Neutrophil (primary cell): ENCODE measurements around the gene LY6G6D.

Experiments used
- H3K27ac ChIP-seq: fragments of 200-600 bp; sonication (generic); 2 replicates; pipeline ENCODE4 v1.5.1; 2016; ENCODE audit warnings: mild to moderate bottlenecking, moderate library complexity
- H3K27me3 ChIP-seq: fragments of 200-600 bp; sonication (generic); 2 replicates; pipeline ENCODE4 v1.6.0; 2016; ENCODE audit warnings: mild to moderate bottlenecking
- H3K36me3 ChIP-seq: fragments of 200-600 bp; sonication (generic); 2 replicates; pipeline ENCODE4 v1.5.1; 2017
- H3K4me1 ChIP-seq, 2 experiments: fragments of 200-600 bp in 1 of 2; sonication (generic) in 1 of 2; 1 replicate in 1 of 2; 2 replicates in 1 of 2; pipeline versions ENCODE4 v1.5.1 to v1.6.1; 2013 to 2016; ENCODE audit warnings: low read depth in 1 of 2, low read length in 1 of 2, mild to moderate bottlenecking in 1 of 2, moderate library complexity in 1 of 2; ENCODE audit not compliant: control insufficient read depth in 1 of 2, insufficient read depth in 1 of 2
- H3K4me3 ChIP-seq, 2 experiments: fragments of 200-600 bp in 1 of 2; sonication (generic) in 1 of 2; 1 replicate in 1 of 2; 2 replicates in 1 of 2; pipeline ENCODE4 v1.5.1; 2013 to 2016; ENCODE audit warnings: low read depth in 1 of 2, low read length in 1 of 2, mild to moderate bottlenecking in 1 of 2, moderate library complexity in 1 of 2
- H3K9me3 ChIP-seq: fragments of 200-600 bp; sonication (generic); 2 replicates; pipeline ENCODE4 v1.5.1; 2016
- CTCF ChIP-seq: fragments of 200-600 bp; sonication (generic); IDR thresholded peaks from 2 replicates; pipeline ENCODE4 v1.5.1; 2016; ENCODE audit warnings: antibody characterized with exemption

LY6G6D gene

GRCh38 chr6:31710523-31711219 is 4.5 kb upstream of the LY6G6D start:
- Histone ChIP-seq H3K4me1 (peaks cover 14 to 15% of the 10 kb centered on the region in 2 experiments), H3K27me3 (no peaks in the 10 kb centered on the region), H3K36me3 (no peaks in the 10 kb centered on the region), H3K4me3 (peak overlapping the region in 1 of 2 experiments; percentile 8), H3K27ac (peak overlapping the region; percentile 34), H3K9me3 (no peaks in the 10 kb centered on the region)
- TF ChIP-seq CTCF, result no peak

- peaks cover 14 to 15% of the 10 kb centered on the region in 2 experiments for H3K4me1 ChIP-seq
- peak overlapping the region in 1 of 2 experiments; percentile 8 for H3K4me3 ChIP-seq
- H3K9me3 ChIP-seq, result no peaks in the 10 kb centered on the region
- peak overlapping the region; percentile 34 for H3K27ac ChIP-seq
- no peak for TF ChIP-seq CTCF
- no peaks in the 10 kb centered on the region for H3K36me3 ChIP-seq
- H3K27me3 ChIP-seq, result no peaks in the 10 kb centered on the region
Measured at GRCh38 chr6:31711233-31711632, 3.9 kb upstream of the LY6G6D start.

GRCh38 chr6:31712296-31712695 is 2.9 kb upstream of the LY6G6D start:
- no peaks in the 10 kb centered on the region for H3K9me3 ChIP-seq
- no peak for TF ChIP-seq CTCF
- H3K27ac ChIP-seq, result no peak overlapping the region
- no peaks in the 10 kb centered on the region for H3K36me3 ChIP-seq
- no peak overlapping the region for H3K4me3 ChIP-seq
- H3K27me3 ChIP-seq, result no peaks in the 10 kb centered on the region
- peaks cover 14 to 15% of the 10 kb centered on the region in 2 experiments for H3K4me1 ChIP-seq

- Histone ChIP-seq H3K9me3 (no peaks in the 10 kb centered on the region), H3K36me3 (no peaks in the 10 kb centered on the region), H3K27ac (no peak overlapping the region), H3K27me3 (no peaks in the 10 kb centered on the region), H3K4me1 (peaks cover 14 to 15% of the 10 kb centered on the region in 2 experiments), H3K4me3 (no peak overlapping the region)
- no peak for TF ChIP-seq CTCF
Measured at GRCh38 chr6:31713465-31713864, 1.7 kb upstream of the LY6G6D start.

GRCh38 chr6:31713991-31714684 is 1.0 kb upstream of the LY6G6D start:
- no peaks in the 10 kb centered on the region for H3K9me3 ChIP-seq
- no peak overlapping the region for H3K27ac ChIP-seq
- H3K4me1 ChIP-seq, result peaks cover 14 to 15% of the 10 kb centered on the region in 2 experiments
- no peaks in the 10 kb centered on the region for H3K36me3 ChIP-seq
- H3K4me3 ChIP-seq, result no peak overlapping the region
- no peak for TF ChIP-seq CTCF
- no peaks in the 10 kb centered on the region for H3K27me3 ChIP-seq
